ENCODE measurements around the gene NFATC2.
A peak's percentile ranks its signal among the peaks of the same experiment; 100 is the strongest.
"Not testable (repeated sequence)": the region's sequence is repeated elsewhere in the genome, so short reads cannot be mapped to it uniquely, and the experiment has no call there.

Gene NFATC2

DNA sequence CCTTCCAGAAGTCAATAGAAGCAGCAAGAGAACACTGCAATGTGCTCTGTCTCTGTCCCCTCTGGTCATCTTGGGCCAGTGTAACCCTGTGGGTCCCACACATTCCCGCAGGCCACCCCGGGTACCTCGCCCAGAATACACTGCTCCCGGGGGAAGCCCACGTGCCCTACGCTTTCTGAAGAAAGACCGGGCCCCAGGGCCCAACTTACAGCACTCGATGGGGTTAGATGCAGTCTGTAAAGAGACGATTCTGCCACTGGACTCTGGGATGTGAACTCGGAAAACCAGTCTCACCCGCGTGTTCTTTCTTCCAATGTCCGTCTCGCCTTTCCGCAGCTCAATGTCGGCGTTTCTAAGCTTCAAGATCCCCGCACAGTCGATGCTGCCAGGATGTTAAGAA lies 68.7 kb downstream of the NFATC2 start:
- DNase-seq (ENCODE audit: low read depth, low spot score) = no peak

DNA sequence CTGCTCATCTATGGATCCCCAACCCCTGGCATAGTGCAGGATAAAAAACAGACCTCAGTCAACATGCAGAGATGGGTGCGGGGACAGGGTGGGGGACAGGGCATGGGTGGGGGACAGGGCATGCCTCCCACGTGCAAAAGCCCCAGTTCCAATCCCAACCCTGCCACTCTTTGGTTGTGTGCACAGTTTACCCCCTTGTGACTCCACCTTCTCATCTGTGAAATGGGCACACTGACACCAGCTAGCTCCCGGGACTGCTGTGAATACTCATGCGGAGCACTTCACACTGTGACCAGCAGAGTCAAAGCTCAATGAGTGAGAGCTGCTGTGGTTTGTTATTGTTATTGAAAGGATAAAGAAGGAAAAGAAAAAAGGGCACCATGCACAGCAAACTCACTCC lies 69.3 kb downstream of the NFATC2 start:
- no peak for DNase-seq (ENCODE audit: low read depth, low spot score)

GRCh38 chr20:51470907-51471411 lies 71.6 kb downstream of the NFATC2 start:
- DNase-seq (ENCODE audit: low read depth, low spot score) = no peak

- no peak for DNase-seq (ENCODE audit: low read depth, low spot score)
Observed at GRCh38 chr20:51470499-51470820, 72.1 kb downstream of the NFATC2 start.

DNA sequence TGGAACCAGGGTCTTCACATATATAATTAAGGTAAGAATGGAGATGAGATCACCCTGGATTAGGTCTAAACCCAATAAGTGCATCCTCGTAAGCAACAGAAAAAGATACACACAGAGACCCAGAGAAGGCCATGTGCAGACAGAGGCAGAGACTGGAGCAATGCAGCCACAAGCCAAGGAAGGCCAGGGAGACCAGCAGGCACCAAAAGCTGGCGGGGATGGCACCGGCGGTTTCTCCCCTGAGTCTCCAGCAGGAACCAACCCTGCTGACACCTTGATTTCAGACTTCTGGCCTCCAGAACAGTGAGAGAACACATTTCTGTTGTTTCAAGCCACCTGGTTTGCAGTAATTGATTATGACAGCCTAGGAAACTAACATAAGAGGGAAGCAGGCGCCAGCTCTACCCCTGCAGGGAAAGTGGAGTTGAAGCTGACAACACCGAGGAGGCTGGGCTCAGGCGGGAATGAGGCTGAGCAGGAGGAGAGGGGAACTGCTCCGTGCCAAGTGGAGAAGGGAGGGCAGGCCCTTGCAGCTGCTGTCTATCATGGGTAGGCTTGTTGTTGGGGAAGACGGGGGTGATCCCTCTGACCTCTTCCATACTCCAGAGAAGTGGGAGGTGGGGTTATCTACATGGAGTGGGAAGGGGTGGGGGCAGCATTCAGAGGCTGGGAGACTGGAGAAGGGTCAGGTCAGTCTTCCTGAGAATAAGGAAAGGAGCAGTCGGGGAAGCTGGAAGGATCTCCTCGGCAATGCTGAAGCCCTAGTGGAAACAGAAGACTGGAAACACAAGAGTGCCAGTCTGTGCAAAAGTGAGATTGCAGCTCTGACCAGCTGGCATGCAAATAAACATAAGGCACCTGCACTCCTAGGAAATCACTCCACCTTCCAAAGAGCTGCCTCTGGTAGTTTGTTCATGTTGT lies 72.7 kb downstream of the NFATC2 start:
- DNase-seq (ENCODE audit: low read depth, low spot score) = no peak

DNA sequence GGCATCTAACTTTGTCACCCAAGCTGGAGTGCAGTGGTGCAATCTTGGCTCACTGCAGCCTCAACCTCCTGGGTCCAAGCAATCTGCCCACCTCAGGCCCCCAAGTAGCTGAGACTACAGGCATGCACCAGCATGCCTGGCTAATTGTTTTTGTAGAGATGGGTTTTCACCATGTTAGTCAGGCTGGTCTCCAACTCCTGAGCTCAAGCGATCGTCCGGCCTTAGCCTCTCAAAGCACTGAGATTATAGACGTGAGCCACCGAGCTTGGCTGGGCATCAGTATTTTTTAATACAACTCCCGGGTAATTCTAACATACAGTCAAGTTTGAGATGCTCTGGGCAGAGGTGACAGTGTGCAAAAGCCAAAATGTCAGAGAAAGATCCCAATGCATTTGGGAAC lies 73.5 kb downstream of the NFATC2 start:
- DNase-seq (ENCODE audit: low read depth, low spot score) = no peak

DNA sequence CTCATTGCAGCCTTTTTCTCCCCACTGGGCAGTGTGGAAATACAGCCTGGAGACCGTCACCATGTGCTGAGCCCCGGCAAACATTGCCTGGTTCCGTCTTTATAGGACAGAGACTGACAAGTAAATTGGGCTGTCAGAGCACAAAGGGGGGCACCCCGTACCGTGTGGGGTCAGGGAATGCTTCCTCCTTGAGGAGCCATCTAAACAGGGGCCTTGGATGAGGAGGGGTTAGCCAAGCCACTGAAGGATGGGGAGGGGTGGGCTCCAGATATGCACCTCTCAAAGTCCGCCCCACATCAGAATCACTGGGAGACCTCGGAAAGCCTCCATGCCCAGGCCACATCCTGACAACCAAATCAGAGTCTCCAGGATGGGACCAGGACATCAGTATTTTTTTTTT lies 73.9 kb downstream of the NFATC2 start:
- DNase-seq (ENCODE audit: low read depth, low spot score) = no peak

GRCh38 chr20:51467956-51468626 lies 74.4 kb downstream of the NFATC2 start:
- DNase-seq (ENCODE audit: low read depth, low spot score) = no peak

- DNase-seq (ENCODE audit: low read depth, low spot score) = no peak
Observed at GRCh38 chr20:51463998-51464397, 78.5 kb downstream of the NFATC2 start.

DNA sequence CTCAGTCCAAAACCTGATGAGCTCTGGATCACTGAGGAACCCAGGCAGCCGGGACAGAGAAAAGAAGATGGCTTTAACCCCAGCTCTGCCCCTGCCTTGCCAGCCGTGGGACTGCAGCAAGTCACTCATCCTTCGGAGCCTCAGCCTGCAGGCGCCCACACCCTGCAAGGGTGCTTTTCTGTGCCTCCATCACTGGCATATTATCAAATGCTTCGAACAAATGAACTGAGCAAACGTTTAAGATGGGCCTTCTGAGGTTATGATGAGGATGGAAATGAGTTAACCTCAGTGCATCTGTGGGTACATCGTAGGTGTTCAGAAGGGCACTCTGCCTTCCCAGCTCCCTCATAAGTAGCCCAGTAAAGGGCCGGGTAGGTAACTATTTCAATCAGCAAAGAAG lies 79.0 kb downstream of the NFATC2 start:
- DNase-seq (ENCODE audit: low read depth, low spot score) = no peak

DNA sequence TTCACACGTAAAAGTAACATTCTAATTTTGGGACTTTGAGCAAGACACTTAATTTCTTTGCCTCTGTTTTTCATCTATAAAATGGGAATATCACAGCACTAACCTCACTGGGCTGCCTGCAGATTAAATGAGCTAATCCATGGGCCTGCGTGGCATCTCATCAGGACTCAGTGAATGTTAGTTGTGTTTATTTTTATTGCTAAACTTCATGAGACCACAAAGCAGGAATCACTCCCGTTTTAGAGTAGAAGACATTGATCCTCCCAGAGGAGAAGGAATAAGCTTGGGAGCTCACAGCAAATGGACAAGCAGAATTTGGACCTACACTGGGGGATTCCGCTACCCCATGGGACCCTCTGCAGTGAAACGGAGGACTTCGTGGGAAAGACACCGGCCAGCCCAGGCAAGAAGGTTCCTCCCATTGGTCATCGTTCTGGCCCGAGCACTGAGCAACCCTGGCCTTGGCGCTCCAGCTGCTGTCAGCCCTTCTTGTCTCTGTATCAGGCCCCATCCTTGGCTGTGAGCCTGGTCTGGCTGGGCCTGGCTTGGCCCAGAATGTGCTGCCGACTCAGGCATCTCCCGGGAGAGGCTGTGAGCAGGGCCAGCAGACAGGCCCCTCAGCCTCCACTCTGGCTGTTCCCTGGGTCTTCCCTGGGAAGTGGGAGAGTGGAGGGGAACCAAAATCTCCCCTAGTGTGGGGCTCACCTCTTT lies 79.8 kb downstream of the NFATC2 start:
- peak; percentile 23 for DNase-seq (ENCODE audit: low read depth, low spot score)

GRCh38 chr20:51461846-51462245 lies 80.7 kb downstream of the NFATC2 start:
- not testable (repeated sequence) for DNase-seq (ENCODE audit: low read depth, low spot score)

- no peak for DNase-seq (ENCODE audit: low read depth, low spot score)
Observed at GRCh38 chr20:51461306-51461705, 81.2 kb downstream of the NFATC2 start.

GRCh38 chr20:51460569-51461265 lies 81.8 kb downstream of the NFATC2 start:
- no peak for DNase-seq (ENCODE audit: low read depth, low spot score)

- DNase-seq (ENCODE audit: low read depth, low spot score) = no peak
Observed at GRCh38 chr20:51460163-51460562, 82.4 kb downstream of the NFATC2 start.

DNA sequence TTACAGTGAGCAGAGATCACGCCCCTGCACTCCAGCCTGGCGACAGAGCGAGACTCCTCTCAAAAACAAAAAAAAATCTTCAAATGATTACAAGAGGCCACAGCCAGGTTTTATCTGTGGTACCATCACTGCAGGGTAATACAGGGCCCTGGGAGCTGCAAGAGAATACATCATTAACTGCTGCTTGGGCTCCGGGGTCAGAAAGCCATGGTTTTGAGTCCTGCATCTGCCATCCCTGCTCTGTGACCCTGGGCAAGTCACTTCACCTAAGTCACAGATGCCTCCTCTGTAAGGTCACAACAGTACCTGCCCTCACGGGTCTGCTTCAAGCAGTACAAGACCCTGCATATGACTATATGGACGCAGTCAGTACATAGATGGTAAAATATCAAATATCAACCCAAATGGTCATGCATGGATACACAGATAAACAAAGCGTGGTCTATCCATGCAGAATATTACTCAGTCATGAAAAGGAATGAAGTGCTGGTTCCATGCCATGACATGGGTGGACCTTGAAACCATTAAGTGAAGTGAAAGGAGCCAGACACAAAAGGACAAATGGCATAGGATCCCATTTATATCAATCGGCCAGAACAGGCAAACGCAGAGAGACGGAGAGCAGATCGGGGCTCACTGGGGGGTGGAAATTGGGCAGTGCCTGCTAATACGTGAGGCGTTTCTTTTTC lies 83.6 kb downstream of the NFATC2 start:
- DNase-seq (ENCODE audit: low read depth, low spot score) = no peak

GRCh38 chr20:51457533-51457932 lies 85.0 kb downstream of the NFATC2 start:
- DNase-seq (ENCODE audit: low read depth, low spot score) = no peak

DNA sequence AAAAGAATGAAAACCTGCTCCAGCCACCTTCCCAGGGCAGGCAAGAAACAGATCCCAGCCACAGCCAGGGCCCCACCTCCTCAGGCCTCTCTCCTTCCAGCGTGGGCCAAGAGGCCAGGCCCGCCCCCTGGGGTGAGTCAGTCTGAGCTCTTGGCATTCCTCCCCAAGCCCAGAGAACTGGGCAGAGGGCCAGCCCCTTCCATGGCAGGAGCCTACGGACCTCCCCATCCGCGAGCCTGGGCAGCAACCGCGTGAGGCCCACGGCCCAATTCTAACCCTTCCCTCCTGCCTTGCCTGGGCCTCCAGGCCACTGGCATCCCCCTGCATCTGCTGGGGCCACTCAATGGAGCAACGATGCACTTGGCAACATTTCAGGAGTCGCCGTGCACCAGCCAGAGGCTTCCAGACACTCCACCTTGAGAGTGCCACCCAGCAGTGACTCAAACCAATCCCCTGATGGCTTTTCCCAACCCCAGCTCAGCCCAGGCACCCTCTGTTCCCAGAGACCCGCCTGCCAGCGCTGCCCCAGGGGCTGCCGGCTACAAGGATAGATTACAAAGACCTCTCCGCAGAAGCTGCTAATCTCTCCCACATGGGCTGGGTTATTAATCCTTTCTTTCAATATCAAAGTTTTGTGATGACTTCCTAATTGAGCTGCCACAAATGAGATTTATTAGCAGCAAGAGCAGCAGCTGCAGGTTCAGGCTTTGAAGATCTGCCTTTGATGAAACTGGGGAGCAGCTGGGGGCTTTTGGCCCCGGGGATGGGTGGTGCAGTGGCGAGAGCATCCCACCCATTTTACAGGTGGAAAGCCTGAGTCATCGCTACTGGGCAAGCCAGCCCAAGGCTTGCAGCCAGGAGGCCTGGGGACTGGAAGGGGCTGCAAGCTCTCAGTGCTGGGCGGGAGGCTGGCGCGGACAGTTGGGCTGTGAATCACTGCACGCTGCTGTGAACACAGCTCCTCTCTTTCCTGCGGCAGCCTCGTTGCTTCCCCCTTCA lies 85.7 kb downstream of the NFATC2 start:
- peak; percentile 88 for DNase-seq (ENCODE audit: low read depth, low spot score)

GRCh38 chr20:51454250-51454865 lies 88.2 kb downstream of the NFATC2 start:
- no peak for DNase-seq (ENCODE audit: low read depth, low spot score)
